ENCODE measurements around the gene RABGAP1.

RABGAP1 gene

GRCh38 chr9:123112015-123112975 lies 171.5 kb downstream of the RABGAP1 start:
- Histone ChIP-seq H3K9me3 (ENCODE audit: control insufficient read depth in 5 of 5, low read length in 5 of 5) (no peaks in the 10 kb centered on the region), H3K4me3 (ENCODE audit: low read depth in 1 of 5, low read length in 5 of 5) (no peak overlapping the region), H3K36me3 (ENCODE audit: control insufficient read depth in 5 of 5, insufficient read depth in 5 of 5, low read length in 5 of 5) (peaks cover 0 to 34% (median 29%) of the 10 kb centered on the region in 5 donors), H3K9ac (ENCODE audit: low read length in 5 of 5) (peak overlapping the region in 1 of 5 donors; percentile 17), H3K4me1 (ENCODE audit: control insufficient read depth in 5 of 5, insufficient read depth in 5 of 5, low read length in 5 of 5) (peaks cover 0 to 18% (median 6%) of the 10 kb centered on the region in 5 donors), H3K27ac (ENCODE audit: low read depth, low read length) (no peak overlapping the region), H3K27me3 (ENCODE audit: control insufficient read depth in 5 of 5, insufficient read depth in 4 of 5, low read length in 5 of 5) (no peaks in the 10 kb centered on the region)

DNA sequence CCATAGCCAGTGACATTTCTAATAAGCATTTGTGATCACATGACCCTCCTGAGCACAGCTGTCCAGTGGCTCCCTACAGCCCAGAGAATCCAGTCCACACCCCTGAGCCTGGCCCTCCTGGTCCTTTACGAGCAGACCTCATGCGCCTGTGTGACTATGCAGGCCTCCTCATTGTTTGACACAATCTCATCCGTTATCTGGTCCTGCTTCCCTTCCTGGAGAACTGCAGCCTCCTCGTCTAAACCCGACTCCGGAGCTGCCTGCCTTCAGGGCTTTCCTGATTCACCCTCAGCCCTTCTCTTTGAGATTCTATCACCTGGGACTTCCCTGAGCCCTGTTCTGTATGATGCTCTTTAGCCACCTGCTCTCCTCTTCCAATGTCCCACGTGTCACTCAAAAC lies 172.4 kb downstream of the RABGAP1 start:
- H3K4me3 ChIP-seq (ENCODE audit: low read depth in 1 of 5, low read length in 5 of 5) = no peak overlapping the region
- no peak overlapping the region for H3K9ac ChIP-seq (ENCODE audit: low read length in 5 of 5)
- peaks cover 0 to 25% (median 20%) of the 10 kb centered on the region in 5 donors for H3K36me3 ChIP-seq (ENCODE audit: control insufficient read depth in 5 of 5, insufficient read depth in 5 of 5, low read length in 5 of 5)
- no peaks in the 10 kb centered on the region for H3K27me3 ChIP-seq (ENCODE audit: control insufficient read depth in 5 of 5, insufficient read depth in 4 of 5, low read length in 5 of 5)
- H3K4me1 ChIP-seq (ENCODE audit: control insufficient read depth in 5 of 5, insufficient read depth in 5 of 5, low read length in 5 of 5) = peaks cover 0 to 18% (median 6%) of the 10 kb centered on the region in 5 donors
- H3K27ac ChIP-seq (ENCODE audit: low read depth, low read length) = no peak overlapping the region
- H3K9me3 ChIP-seq (ENCODE audit: control insufficient read depth in 5 of 5, low read length in 5 of 5) = no peaks in the 10 kb centered on the region

DNA sequence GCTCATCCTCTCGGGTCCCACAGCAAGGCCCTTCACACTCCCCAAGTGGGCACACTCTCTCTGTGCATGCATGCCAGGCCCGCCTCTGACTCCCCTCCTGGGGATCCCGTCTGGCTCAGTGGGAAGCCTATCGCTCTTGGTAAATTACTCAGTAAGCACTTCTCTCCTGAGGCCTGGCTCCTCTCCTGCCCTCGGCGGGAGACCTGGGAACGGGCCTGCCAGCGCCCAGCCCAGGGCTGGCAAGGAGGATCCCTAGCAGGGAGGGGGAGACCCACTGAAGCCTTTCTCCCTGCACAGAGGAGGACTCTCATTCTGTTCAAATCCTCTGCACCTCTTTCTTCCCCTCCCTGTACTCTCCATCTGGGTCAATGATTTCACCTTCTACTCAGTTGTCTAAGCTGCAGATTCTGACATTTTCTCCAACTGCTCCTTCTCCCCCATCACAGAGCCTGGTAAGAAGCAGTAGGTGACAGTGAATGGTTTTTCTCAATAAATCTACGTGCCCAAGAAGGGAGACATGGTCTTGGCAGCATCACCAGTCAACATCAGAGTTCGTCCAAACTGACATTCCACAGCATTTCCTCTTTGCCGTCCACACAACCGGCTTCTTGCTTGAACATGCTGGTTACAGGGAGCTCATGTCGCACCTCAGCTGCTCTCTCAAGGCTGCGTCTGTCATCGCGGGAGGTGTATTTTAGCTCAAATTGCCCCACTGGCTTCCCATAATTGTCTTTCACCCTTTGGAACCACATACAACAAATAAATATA lies 174.5 kb downstream of the RABGAP1 start:
- H3K36me3 ChIP-seq (ENCODE audit: control insufficient read depth in 5 of 5, insufficient read depth in 5 of 5, low read length in 5 of 5) = peaks cover 0 to 6% (median 0%) of the 10 kb centered on the region in 5 donors
- peaks cover 0 to 27% (median 10%) of the 10 kb centered on the region in 5 donors for H3K4me1 ChIP-seq (ENCODE audit: control insufficient read depth in 5 of 5, insufficient read depth in 5 of 5, low read length in 5 of 5)
- no peak overlapping the region for H3K9ac ChIP-seq (ENCODE audit: low read length in 5 of 5)
- no peak overlapping the region for H3K27ac ChIP-seq (ENCODE audit: low read depth, low read length)
- no peaks in the 10 kb centered on the region for H3K27me3 ChIP-seq (ENCODE audit: control insufficient read depth in 5 of 5, insufficient read depth in 4 of 5, low read length in 5 of 5)
- H3K4me3 ChIP-seq (ENCODE audit: low read depth in 1 of 5, low read length in 5 of 5) = no peak overlapping the region
- H3K9me3 ChIP-seq (ENCODE audit: control insufficient read depth in 5 of 5, low read length in 5 of 5) = no peaks in the 10 kb centered on the region

- H3K9me3 ChIP-seq (ENCODE audit: control insufficient read depth in 5 of 5, low read length in 5 of 5) = no peaks in the 10 kb centered on the region
- H3K9ac ChIP-seq (ENCODE audit: low read length in 5 of 5) = no peak overlapping the region
- H3K4me1 ChIP-seq (ENCODE audit: control insufficient read depth in 5 of 5, insufficient read depth in 5 of 5, low read length in 5 of 5) = peaks cover 0 to 27% (median 12%) of the 10 kb centered on the region in 5 donors
- H3K27ac ChIP-seq (ENCODE audit: low read depth, low read length) = no peak overlapping the region
- H3K27me3 ChIP-seq (ENCODE audit: control insufficient read depth in 5 of 5, insufficient read depth in 4 of 5, low read length in 5 of 5) = no peaks in the 10 kb centered on the region
- no peak overlapping the region for H3K4me3 ChIP-seq (ENCODE audit: low read depth in 1 of 5, low read length in 5 of 5)
- peaks cover 0 to 2% (median 0%) of the 10 kb centered on the region in 5 donors for H3K36me3 ChIP-seq (ENCODE audit: control insufficient read depth in 5 of 5, insufficient read depth in 5 of 5, low read length in 5 of 5)
These were observed 175.2 kb downstream of the RABGAP1 start for GRCh38 chr9:123116036-123116435.

DNA sequence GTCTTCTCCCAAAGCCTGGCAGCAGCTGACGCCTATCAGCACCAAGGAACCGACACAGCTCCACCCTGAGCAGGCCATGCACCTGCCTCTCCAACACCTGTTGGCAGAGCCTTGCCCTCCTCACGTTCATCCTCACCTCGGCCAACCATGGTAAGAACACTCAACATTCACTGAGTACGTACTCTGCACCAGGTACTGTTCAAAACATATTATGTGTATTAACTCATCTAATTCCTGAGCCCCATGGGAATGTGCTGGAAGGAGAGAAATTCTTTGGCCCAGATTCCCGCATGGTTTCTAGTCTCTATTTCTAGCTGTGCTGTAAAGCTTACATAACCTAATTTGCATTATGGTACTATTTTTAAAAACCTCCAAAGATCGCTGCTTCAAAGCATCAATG lies 178.7 kb downstream of the RABGAP1 start:
- H3K9me3 ChIP-seq (ENCODE audit: control insufficient read depth in 5 of 5, low read length in 5 of 5) = no peaks in the 10 kb centered on the region
- peak overlapping the region in 1 of 5 donors; percentile 31 for H3K4me3 ChIP-seq (ENCODE audit: low read depth in 1 of 5, low read length in 5 of 5)
- H3K27me3 ChIP-seq (ENCODE audit: control insufficient read depth in 5 of 5, insufficient read depth in 4 of 5, low read length in 5 of 5) = no peaks in the 10 kb centered on the region
- H3K36me3 ChIP-seq (ENCODE audit: control insufficient read depth in 5 of 5, insufficient read depth in 5 of 5, low read length in 5 of 5) = peaks cover 0 to 2% (median 0%) of the 10 kb centered on the region in 5 donors
- H3K27ac ChIP-seq (ENCODE audit: low read depth, low read length) = no peak overlapping the region
- H3K4me1 ChIP-seq (ENCODE audit: control insufficient read depth in 5 of 5, insufficient read depth in 5 of 5, low read length in 5 of 5) = peaks cover 0 to 14% (median 12%) of the 10 kb centered on the region in 5 donors
- H3K9ac ChIP-seq (ENCODE audit: low read length in 5 of 5) = no peak overlapping the region

GRCh38 chr9:123120131-123120530 lies 179.3 kb downstream of the RABGAP1 start:
- peaks cover 0 to 2% (median 0%) of the 10 kb centered on the region in 5 donors for H3K36me3 ChIP-seq (ENCODE audit: control insufficient read depth in 5 of 5, insufficient read depth in 5 of 5, low read length in 5 of 5)
- H3K9me3 ChIP-seq (ENCODE audit: control insufficient read depth in 5 of 5, low read length in 5 of 5) = no peaks in the 10 kb centered on the region
- H3K27me3 ChIP-seq (ENCODE audit: control insufficient read depth in 5 of 5, insufficient read depth in 4 of 5, low read length in 5 of 5) = no peaks in the 10 kb centered on the region
- no peak overlapping the region for H3K27ac ChIP-seq (ENCODE audit: low read depth, low read length)
- no peak overlapping the region for H3K9ac ChIP-seq (ENCODE audit: low read length in 5 of 5)
- H3K4me1 ChIP-seq (ENCODE audit: control insufficient read depth in 5 of 5, insufficient read depth in 5 of 5, low read length in 5 of 5) = peaks cover 0 to 14% (median 12%) of the 10 kb centered on the region in 5 donors
- H3K4me3 ChIP-seq (ENCODE audit: low read depth in 1 of 5, low read length in 5 of 5) = no peak overlapping the region

DNA sequence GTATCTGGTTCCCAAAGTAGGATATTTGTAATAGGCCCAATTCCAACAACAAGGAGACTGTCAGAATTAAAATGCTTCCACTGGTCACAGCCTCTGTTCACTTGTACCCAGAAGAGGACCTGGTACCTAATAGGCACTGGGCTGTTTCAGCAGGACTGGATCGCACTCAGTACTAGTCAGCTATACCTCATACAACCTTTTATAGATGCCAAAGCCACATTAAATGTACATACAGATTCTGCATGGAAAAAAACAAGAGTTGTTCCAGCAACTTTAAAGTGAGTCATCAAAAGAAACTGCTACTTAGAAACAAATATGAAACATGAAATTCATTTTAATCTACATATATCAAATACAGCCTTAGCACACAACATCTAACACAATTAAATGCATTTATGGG lies 180.1 kb downstream of the RABGAP1 start:
- Histone ChIP-seq H3K4me1 (ENCODE audit: control insufficient read depth in 5 of 5, insufficient read depth in 5 of 5, low read length in 5 of 5) (peaks cover 0 to 12% (median 9%) of the 10 kb centered on the region in 5 donors), H3K4me3 (ENCODE audit: low read depth in 1 of 5, low read length in 5 of 5) (no peak overlapping the region), H3K9me3 (ENCODE audit: control insufficient read depth in 5 of 5, low read length in 5 of 5) (no peaks in the 10 kb centered on the region), H3K9ac (ENCODE audit: low read length in 5 of 5) (no peak overlapping the region), H3K27me3 (ENCODE audit: control insufficient read depth in 5 of 5, insufficient read depth in 4 of 5, low read length in 5 of 5) (no peaks in the 10 kb centered on the region), H3K36me3 (ENCODE audit: control insufficient read depth in 5 of 5, insufficient read depth in 5 of 5, low read length in 5 of 5) (no peaks in the 10 kb centered on the region), H3K27ac (ENCODE audit: low read depth, low read length) (no peak overlapping the region)

DNA sequence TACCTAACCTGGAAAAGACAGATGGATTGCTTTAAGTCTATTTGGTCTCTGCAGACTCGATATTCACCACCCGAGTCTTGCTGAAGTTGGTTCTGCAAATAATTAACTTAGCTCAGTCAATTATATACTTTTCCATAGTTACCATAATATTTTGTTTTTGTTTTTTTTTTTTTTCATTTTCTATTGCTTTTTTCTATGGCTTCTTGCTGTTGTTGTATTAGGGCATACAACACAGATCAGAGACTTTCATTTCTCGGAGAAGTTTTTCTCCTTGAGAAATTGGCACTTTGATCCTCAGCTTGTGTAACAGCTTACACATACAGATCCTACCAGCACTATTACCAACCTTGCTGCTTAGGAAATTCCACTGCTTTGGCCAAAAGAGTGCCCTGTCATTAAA lies 180.6 kb downstream of the RABGAP1 start:
- Histone ChIP-seq H3K4me1 (ENCODE audit: control insufficient read depth in 5 of 5, insufficient read depth in 5 of 5, low read length in 5 of 5) (peaks cover 0 to 12% (median 9%) of the 10 kb centered on the region in 5 donors), H3K27ac (ENCODE audit: low read depth, low read length) (no peak overlapping the region), H3K9me3 (ENCODE audit: control insufficient read depth in 5 of 5, low read length in 5 of 5) (no peaks in the 10 kb centered on the region), H3K4me3 (ENCODE audit: low read depth in 1 of 5, low read length in 5 of 5) (no peak overlapping the region), H3K27me3 (ENCODE audit: control insufficient read depth in 5 of 5, insufficient read depth in 4 of 5, low read length in 5 of 5) (no peaks in the 10 kb centered on the region), H3K9ac (ENCODE audit: low read length in 5 of 5) (no peak overlapping the region), H3K36me3 (ENCODE audit: control insufficient read depth in 5 of 5, insufficient read depth in 5 of 5, low read length in 5 of 5) (no peaks in the 10 kb centered on the region)

- H3K36me3 ChIP-seq (ENCODE audit: control insufficient read depth in 5 of 5, insufficient read depth in 5 of 5, low read length in 5 of 5) = peaks cover 3 to 13% (median 7%) of the 10 kb centered on the region in 5 donors
- H3K27me3 ChIP-seq (ENCODE audit: control insufficient read depth in 5 of 5, insufficient read depth in 4 of 5, low read length in 5 of 5) = no peaks in the 10 kb centered on the region
- H3K4me3 ChIP-seq (ENCODE audit: low read depth in 1 of 5, low read length in 5 of 5) = no peak overlapping the region
- H3K4me1 ChIP-seq (ENCODE audit: control insufficient read depth in 5 of 5, insufficient read depth in 5 of 5, low read length in 5 of 5) = peaks cover 0 to 4% (median 0%) of the 10 kb centered on the region in 5 donors
- H3K27ac ChIP-seq (ENCODE audit: low read depth, low read length) = no peak overlapping the region
- no peak overlapping the region for H3K9ac ChIP-seq (ENCODE audit: low read length in 5 of 5)
- no peaks in the 10 kb centered on the region for H3K9me3 ChIP-seq (ENCODE audit: control insufficient read depth in 5 of 5, low read length in 5 of 5)
These were observed 186.8 kb downstream of the RABGAP1 start for GRCh38 chr9:123127512-123128075.

Data from subcutaneous abdominal adipose tissue (tissue), 5 donors.